ENCODE results near the gene ZNF554.
A peak's percentile ranks its signal among the peaks of the same experiment; 100 is the strongest.

GRCh38 chr19:2790557-2791271 is 29.0 kb upstream of the ZNF554 start:
- TF ChIP-seq CTCF (IDR thresholded peaks at IDR 0.05) (peak in 1 of 3 donors; percentile 88), POLR2A (IDR thresholded peaks at IDR 0.05) (no peak)

Data from lower leg skin (tissue), 3 donors.